ENCODE measurements around the gene JPT1.
"Not testable (repeated sequence)": the region's sequence is repeated elsewhere in the genome, so short reads cannot be mapped to it uniquely, and the experiment has no call there.

DNA sequence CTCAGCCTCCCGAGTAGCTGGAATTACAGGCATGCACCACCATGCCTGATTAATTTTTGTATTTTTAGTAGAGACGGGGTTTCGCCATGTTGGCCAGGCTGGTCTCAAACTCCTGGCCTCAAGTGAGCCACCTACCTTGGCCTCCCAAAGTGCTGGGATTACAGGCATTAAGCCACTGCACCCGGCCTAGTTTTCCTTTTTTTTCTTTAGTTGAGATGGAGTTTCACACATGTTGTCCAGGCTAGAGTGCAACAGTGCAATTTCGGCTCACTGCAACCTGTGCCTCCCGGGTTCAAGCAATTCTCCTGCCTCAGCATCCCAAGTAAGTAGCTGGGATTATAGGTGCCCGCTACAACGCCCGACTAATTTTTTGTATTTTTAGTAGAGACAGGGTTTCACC, 16.6 kb downstream of the JPT1 start:
- TF ChIP-seq, protein P1, sequence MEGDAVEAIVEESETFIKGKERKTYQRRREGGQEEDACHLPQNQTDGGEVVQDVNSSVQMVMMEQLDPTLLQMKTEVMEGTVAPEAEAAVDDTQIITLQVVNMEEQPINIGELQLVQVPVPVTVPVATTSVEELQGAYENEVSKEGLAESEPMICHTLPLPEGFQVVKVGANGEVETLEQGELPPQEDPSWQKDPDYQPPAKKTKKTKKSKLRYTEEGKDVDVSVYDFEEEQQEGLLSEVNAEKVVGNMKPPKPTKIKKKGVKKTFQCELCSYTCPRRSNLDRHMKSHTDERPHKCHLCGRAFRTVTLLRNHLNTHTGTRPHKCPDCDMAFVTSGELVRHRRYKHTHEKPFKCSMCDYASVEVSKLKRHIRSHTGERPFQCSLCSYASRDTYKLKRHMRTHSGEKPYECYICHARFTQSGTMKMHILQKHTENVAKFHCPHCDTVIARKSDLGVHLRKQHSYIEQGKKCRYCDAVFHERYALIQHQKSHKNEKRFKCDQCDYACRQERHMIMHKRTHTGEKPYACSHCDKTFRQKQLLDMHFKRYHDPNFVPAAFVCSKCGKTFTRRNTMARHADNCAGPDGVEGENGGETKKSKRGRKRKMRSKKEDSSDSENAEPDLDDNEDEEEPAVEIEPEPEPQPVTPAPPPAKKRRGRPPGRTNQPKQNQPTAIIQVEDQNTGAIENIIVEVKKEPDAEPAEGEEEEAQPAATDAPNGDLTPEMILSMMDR (IDR thresholded peaks at IDR 0.05): not testable (repeated sequence)
- TF ChIP-seq POLR2A (IDR thresholded peaks at IDR 0.05): not testable (repeated sequence)

Data from stomach (tissue), 4 donors.